ENCODE measurements around the gene GNMT.
"Not testable (repeated sequence)": the region's sequence is repeated elsewhere in the genome, so short reads cannot be mapped to it uniquely, and the experiment has no call there.

GNMT gene

DNA sequence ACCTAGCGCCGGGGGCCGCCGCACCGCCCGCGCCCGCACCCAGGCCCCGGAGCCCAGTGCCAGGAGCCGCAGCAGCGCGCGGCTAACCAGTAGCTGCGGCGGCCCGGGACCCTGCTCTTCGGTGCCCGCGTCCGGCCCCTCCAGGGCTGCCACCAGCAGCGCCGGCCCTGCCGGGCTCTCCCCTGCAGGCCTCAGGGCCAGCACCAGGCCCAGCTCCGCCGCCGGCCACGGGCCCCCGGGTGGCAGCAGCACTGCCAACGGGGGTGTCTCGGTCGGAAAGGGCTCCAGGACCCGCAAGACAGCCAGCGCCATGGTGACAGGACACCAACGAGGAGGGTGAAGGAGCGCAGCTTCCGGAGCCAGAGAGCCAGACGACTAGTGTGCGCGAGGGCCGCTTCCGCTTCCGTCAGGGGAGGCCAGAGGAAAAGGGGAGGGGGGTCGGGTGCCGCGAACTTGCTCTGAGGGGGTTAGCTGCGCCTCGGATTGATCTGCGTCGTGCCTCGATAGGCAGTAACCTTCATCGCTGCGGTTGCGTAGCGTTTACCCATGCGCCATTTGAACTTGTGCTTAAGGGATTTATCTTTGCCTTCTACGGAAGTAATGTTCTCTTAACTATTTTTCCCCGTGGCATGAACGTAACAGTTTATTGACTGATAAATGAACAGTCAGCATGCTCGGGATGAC, 18.4 kb downstream of the GNMT start, which contains the start of gene PEX6:
TSS of gene PEX6 (minus strand) at position 343 of the 684 bp plus-strand sequence. CDS start at position 312, 31 bp downstream.
- DNase-seq, result peak; percentile 94

DNA sequence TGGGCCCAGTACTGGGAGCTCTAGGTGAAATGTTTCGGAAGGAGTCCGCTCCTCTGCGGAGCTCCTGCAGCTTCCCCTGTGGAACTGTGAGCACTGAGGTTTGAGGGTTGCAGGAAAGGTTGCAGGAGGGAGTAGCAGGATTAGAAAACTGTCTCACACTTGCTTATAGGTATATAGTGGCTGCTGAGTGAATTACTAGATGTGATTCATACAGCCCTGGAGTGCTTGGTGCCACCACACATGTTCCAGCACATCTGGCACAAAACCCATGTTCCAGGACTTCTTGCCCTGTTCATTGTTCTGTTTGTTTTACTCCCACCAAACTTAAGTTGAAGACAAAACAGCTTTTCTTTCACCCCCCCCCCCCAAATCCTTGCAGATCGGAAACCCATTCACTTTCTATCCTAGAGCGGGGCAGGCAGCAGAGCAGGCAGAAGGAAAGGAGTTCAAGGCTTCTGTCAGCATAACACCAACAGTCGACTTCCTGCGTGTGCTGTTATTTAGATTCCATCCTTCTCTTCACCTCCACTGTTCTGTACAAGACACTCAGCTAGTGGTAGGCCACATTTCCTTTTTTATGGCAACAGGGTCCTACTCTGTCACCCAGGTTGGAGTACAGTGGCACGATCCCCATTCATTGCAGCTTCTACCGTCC, 19.1 kb downstream of the GNMT start:
- DNase-seq, result peak; percentile 20

DNA sequence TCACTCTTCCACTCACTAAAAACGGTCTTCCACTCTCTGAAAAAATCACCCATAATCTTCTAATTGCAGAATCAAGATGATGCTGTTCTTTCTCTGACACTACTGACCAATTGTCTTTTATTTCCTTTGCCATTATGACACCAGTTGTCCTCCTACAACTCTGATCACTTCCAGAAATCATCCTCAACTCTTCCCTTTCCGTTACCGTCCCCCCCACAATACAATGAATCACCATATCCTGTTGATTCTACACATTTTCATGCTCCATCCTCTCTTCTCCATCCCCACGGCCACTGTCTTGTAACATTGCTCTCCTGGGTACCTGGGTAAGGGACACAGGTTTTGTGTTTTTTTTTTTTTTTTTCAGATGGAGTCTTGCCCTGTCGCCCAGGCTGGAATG, 21.3 kb downstream of the GNMT start:
- no peak for DNase-seq

DNA sequence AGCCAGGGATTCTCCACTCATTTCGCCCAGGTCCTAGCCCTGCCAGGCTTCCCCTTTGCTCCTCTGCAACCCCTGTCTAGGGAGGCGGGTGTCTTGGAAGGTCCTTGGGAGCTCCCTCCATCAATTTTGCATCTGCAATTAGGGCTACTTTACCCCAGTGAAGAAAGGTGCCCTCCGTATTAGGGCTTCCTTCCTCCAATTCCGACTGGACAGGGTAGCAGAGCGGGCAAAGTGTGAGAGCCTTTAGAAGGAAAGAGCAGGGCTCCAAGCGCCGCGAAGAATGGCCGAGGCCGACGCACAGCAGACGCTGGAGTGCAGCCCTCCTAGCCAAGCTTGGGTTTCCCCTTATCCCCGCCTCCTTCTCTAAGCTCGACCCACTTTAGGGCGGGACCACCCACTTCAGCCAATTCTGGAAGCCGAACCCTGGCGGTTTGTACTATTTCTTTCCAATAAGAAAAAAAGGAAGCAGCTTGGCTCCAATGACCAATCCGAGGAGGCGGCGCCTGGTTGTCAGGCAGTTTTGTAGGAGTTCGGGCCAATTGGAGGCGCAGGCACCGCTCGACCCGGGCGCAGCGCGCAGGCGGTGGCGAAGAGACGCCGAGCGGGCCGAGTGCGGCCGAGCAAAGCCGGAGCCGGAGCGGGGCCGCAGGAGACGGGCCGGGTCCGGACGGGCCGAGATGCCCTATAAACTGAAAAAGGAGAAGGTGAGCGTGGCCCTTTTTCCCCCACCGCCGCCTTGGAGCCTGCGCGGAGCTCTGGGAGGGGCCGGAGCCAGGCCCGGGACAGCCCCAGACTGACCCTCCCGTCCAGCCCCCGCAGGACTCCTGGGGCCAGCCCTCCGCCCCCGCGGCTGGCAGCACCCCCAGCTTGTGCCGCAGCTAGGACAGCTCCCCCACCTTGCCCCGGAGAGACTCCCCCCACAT, 23.7 kb downstream of the GNMT start, which contains the start of gene PPP2R5D:
TSS of gene PPP2R5D (plus strand) at position 570 of the 923 bp plus-strand sequence. CDS start at position 678, 108 bp downstream.
- DNase-seq, result peak; percentile 99

DNA sequence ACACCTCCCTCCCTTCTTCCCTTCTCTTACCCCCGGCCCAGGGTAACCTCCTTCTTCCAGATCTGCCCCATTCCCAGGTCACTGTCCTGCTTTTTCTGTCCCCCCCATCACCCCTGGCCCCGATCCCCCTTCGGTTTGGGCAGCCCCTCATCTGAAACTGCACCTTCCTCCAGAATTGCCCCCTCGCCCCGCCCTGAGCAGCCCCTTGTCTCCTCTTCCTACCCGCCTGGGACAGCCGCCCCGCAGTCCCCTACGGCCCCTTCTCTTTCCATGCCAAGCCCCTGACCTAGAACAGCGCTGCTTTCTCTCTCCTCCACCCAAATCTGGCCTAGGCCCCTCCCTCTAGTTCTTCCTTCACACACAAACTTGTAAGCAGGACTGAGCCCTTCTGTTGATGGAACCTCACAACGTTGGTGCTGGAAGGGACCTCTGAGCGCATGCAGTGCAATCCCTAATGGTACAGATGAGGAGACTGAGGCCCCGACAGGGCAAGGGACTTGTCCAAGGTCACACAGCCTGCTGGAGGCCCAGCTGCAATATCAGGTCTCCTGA, 24.4 kb downstream of the GNMT start:
- peak; percentile 25 for DNase-seq

DNA sequence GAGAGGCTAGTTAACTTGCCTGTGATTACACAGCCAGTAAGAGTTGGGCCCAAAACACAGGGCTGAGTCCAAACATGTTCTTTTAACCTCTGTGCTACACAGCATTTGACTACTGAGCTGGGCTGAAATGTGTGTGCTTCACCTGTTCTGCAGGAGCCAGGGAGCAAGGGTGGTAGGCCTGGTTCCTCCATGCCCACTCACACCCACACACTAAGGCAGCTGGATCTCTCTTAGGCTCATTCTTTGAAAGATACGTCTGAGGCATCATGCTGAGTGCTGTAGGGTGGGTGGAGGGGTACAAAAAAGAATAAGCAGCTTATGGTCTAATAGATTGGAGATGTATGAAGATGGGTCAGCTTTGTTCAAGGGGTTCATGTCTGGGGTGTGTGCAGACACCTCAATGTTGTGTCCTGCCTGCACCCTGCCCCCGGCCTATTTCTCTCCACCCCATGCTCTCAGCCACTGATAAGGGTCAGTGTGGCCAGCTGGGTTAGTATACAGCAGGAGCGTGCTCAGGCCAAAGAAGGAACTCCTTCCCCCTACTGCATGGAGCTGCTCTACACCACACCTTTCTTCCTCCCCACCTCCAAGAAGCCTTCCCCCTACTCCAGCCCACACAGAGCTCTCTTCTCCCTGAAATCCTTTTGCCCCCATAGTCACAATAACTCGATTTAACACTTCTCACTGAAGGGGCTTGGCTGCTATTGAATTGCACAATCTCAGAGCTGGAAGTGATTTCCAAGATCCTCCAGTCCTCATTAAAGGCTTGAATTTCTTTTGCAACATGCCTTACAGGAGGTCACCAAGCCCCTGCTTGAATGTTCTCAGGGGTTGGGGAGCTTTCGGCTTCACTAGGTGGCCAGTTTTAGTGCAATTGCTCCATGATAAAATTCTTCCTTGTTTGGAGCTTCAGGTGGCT, 27.2 kb downstream of the GNMT start:
- DNase-seq, result no peak

DNA sequence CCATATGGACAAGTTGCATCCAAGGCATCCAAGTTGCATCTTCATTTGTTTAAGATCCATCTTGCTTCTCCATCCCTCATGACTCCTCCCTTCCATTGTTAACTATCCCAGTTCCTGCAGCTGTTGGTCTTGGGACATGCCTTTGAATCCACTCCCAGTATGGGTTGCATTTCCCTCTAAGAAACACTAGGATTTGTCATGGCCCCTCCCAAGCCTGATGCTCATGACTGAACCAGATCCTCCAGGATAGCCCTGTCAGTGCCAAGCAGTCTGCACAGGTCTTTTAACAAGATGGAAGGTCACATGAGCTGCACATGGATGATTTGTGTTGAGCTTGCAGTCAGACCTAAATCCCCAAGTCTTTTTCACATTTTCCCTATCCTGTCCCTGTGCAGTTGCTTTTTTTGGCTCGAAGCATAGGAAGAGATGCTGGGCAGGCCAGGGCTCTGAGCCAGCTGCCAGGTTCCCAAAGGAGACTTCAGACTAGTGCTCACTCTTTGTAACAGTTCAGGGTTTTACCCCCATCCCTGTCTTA, 28.0 kb downstream of the GNMT start:
- no peak for DNase-seq

DNA sequence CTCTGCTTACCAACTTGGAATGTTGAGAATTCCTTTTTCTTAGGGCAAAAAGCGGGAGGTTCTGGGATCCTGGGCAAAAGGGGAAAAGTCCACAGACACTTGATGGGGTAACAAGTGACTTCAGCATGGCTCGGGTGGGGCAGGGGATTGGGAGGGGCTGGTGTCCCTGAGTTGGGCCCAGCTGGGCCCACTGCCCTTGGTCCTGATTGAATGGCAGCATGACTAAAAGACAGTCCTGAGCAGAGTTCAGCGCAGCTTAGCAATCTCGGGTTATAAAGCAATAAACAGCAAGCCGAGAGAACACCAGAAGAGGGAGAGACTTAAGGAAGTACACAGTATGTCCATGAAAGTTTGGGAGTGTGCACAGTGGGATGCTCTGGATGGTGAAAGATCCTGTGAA, 29.4 kb downstream of the GNMT start:
- DNase-seq, result no peak

DNA sequence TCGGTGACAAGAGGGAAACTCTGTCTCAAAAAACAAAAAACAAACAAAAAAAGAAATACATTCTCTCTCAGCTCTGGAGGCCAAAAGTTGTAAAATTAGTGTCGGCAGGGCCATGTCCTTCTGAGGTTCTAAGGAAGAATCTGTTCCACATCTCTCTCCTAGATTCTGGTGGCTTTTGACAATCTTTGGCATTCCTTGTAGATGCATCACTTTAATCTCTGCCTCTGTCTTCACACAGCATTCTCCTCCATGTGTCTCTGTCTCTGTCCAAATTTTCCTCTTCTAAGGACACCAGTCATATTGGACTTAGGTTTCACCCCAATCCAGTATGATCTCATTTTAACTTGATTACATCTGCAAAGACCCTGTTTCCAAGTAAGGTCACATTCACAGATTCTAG, 32.9 kb downstream of the GNMT start:
- DNase-seq, result no peak

DNA sequence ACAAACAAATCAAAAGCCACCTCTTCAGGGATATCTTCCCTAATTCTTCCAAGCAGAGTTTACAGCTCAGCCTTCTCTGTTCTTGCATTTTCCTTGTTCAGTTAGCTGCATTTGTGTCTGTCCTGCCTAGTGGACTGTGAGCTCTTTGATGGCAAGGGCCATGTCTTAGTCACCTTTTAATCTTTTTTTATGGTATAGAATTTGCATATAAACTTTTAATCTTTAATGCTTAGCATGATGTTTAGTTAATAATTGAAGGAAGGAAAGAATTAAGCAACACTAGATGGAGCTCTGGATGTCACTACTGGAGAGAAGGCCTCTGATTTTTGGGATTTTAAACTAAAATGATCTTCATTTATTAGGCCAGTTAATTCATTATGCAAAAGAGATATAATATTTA, 36.0 kb downstream of the GNMT start:
- DNase-seq, result no peak

DNA sequence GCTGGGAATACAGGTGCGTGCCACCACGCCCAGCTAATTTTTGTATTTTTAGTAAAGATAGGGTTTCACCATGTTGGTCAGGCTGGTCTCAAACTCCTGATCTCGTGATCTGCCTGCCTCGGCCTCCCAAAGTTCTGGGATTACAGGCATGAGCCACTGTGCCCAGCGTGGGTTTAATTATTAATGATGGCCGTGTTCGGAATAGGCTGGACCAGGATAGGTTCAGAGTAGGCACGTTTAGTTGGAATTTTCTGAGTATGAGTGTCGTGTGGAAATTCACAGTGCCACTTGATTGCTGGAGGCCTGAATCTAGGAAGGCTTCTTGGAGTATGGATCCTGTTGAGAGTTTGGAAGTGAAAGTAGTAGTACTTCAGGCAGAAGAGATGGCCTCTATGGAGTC, 37.7 kb downstream of the GNMT start:
- not testable (repeated sequence) for DNase-seq

DNA sequence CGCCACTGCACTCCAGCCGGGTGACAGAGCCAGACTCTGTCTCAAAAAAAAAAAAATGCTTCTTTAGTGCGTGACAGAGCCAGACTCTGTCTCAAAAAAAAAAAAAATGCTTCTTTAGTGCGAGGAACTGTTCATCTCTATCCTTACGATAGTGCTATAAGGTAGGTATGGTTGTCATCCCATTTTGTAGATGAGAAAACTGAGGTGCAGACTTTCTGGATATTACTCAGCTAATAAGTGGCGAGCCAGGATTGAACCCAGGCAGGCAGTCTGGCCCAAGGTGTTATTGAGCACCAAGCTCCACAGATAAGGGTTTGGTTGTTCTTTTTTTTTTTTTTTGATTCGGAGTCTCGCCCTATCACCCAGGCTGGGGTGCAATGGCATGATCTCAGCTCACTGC, 41.3 kb downstream of the GNMT start:
- DNase-seq, result no peak

DNA sequence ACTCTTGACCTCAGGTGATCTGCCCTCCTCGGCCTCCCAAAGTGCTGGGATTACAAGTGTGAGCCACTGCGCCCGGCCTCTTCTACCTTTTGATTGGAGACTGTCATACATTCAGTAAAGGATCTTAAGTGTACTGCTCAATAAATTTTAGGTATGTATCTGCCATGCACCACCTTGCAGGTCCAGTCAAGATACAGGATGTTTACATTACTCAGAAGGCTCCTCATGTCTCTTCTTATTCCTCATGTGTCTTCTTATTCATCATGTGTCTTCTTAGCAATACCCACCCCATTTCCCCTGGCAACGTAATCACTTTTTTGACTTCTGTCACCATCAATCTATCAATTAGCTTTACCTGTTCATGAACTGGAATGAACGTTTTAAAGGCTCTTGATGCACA, 45.3 kb downstream of the GNMT start:
- no peak for DNase-seq

DNA sequence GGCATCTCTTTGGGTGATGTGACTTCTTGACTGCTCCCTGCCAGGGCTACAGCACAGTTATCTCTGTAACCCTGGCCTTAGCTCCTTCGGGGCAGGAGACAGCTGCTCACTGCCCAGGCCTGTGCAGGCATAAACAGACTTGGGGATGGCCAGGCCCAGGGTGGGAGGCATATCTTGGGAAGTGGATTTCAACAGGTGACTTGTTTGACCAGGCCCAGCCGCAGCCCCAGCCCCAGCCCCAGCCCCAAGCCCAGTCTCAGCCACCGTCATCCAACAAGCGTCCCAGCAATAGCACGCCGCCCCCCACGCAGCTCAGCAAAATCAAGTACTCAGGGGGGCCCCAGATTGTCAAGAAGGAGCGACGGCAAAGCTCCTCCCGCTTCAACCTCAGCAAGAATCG, 45.7 kb downstream of the GNMT start:
- no peak for DNase-seq

DNA sequence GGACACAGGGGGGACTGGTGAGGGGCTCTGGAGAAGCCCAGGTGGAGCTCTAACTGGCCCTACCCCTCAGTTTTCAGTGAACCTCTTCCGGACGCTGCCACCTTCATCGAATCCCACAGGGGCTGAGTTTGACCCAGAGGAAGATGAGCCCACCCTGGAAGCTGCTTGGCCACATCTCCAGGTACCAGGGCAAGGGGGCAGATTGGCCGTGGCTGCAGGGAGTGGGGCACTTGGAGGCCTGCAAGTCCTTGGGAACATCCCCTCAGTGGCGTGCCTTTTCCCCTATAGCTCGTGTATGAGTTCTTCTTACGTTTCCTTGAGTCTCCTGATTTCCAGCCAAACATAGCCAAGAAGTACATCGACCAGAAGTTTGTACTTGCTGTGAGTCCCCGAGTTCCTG, 46.6 kb downstream of the GNMT start:
- DNase-seq, result no peak

DNA sequence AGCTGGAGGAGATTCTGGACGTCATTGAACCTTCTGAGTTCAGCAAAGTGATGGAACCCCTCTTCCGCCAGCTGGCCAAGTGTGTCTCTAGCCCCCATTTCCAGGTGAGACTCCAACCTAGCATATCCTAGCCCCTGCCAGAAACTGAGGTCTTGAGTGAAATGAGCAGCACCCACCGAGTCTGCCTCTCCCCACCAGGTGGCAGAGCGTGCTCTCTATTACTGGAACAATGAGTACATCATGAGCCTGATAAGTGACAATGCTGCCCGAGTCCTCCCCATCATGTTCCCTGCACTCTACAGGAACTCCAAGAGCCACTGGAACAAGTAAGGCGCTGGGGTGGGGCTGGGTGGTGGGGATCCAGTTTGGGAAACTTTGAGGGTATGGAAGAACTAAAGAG, 48.6 kb downstream of the GNMT start:
- peak; percentile 46 for DNase-seq

DNA sequence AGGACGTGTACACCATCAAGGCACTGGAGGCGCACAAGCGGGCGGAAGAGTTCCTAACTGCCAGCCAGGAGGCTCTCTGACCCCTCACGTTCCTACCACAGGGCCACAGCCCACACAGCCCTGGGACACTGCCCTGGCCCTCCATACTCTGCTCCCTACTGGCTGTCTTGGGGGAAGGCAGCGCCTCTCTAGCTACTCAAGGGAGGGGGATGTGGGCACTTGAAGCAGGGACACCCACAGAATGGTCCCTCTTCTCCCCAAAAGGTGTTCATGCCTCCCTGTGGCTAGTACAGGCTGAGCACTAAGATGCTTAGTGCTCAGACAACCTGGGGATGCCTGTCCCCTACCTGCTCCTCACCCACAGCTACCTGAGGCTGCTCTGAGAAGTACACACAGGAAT, 50.7 kb downstream of the GNMT start:
- DNase-seq, result no peak

DNA sequence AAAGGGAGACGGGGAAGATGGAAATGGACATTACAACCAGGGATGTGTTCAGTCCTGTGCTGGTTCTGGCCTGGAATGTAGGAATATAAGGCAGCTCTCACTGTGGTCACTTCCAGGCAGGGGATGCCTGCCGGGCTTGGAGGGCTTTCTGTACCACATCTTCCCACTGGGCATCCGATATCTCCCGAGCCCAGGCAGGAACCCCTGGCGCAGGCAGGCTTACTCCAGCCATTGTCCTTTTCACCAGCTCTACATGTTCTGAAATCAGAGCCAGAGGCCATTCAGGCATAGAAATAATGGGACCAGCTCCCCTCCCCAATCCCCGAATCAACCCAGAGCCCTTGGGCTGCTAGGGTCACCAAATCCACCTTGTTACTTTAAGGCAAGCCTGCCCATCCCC, 51.8 kb downstream of the GNMT start:
- DNase-seq, result no peak

DNA sequence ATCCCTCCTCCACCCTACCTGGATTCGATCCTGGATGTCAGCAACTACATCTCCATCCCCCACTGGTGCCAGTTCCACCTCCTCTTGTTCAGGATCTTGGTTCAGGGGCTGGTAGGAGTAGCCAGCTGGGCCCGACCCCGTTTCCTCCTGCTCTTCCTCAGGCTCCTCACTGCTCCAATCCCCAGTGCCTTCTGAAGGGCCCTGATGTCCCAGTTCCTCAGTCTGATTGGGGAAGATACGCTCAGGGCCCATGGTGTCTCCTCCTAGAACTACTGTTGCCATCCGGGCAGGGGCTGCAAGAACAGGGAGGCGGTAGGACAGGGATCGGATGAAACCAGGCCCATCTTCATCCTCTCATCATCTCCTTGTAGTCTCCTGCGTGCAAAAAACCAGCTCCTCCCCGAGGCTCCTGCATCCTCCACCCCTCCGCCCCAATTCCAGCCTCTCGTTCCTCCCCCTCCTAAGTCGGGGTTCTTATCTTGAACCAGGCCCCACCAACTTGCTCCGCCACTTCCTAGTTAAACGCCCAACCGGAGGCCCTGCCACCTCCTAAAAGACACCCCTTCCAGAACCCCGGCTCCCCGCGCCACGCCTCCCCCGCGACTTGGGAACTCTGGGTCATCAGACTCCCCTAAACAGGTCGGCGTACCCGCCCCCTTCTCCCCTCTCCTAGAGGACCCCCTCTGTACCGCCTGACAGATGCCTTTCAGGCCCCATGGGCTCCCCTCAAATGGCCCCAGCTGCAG, 52.7 kb downstream of the GNMT start:
- DNase-seq, result no peak

All from CD4-positive, alpha-beta T cell treated with Interleukin-17A for 1 hour (primary cell).